B cell (primary cell): Measurements from ENCODE around the gene DAAM2. TPM values are rescaled to one million over a fixed set of nuclear protein-coding genes. Genes with fewer than 3 reads are reported as not detected.

Source experiments
- ATAC-seq: fragments of 200-7000 bp; cut with Tn5 transposase; one replicate; pipeline ENCODE4 v1.10.0; 2021; ENCODE audit warnings: low read depth, mild to moderate bottlenecking, moderate number of reproducible peaks, moderate library complexity
- CTCF ChIA-PET: fragments of 350-600 bp; sonication (Branson Sonifier 250); formaldehyde crosslinking; loops from one replicate; lab custom pipeline; 2021; ENCODE audit warnings: antibody characterized with exemption, inconsistent platforms; lab: Charles Lee
- POLR2A ChIA-PET: fragments of 350-600 bp; sonication (Branson Sonifier 250); formaldehyde crosslinking; loops from one replicate; lab custom pipeline; 2021; ENCODE audit warnings: antibody characterized with exemption; lab: Charles Lee
- DNase-seq: peaks from one replicate; pipeline ENCODE4 v3.0.0; 2013
- H2AFZ ChIP-seq: 2 replicates; pipeline ENCODE4 v1.6.1; 2012; ENCODE audit warnings: mild to moderate bottlenecking, low read depth, low read length; ENCODE audit not compliant: insufficient read depth, poor library complexity, severe bottlenecking
- H3K27ac ChIP-seq, 2 donors: 1 replicate in 1 of 2; 2 replicates in 1 of 2; pipeline ENCODE4 v1.5.1; 2012 to 2013; ENCODE audit warnings: low read length in 2 of 2, mild to moderate bottlenecking in 2 of 2, moderate library complexity in 1 of 2
- H3K27me3 ChIP-seq, 4 experiments: fragments of 200-600 bp in 1 of 4; sonication (generic) in 1 of 4; replicated peaks in 1 of 4; 1 replicate in 2 of 4; 2 replicates in 2 of 4; pipeline versions ENCODE4 v1.6.1 to v1.7.0; 2013 to 2016; ENCODE audit warnings: low read length in 3 of 4, mild to moderate bottlenecking in 2 of 4, mixed read lengths in 1 of 4, moderate library complexity in 1 of 4; ENCODE audit not compliant: insufficient read depth in 4 of 4, control insufficient read depth in 3 of 4; ENCODE audit errors: control extremely low read depth in 1 of 4
- H3K36me3 ChIP-seq, 2 experiments: replicated peaks in 1 of 2; 1 replicate in 1 of 2; 2 replicates in 1 of 2; pipeline versions ENCODE4 v1.6.1 to v1.7.1; 2013; ENCODE audit warnings: low read length in 1 of 2; ENCODE audit not compliant: insufficient read depth in 2 of 2, control insufficient read depth in 1 of 2; ENCODE audit errors: control extremely low read depth in 1 of 2, extremely low read depth in 1 of 2
- H3K4me1 ChIP-seq, 2 donors: fragments of 200-600 bp in 1 of 2; sonication (generic) in 1 of 2; 1 replicate in 1 of 2; 2 replicates in 1 of 2; pipeline versions ENCODE4 v1.5.1 to v1.6.1; 2013 to 2017; ENCODE audit warnings: low read length in 2 of 2; ENCODE audit not compliant: control insufficient read depth in 2 of 2, insufficient read depth in 2 of 2
- H3K4me2 ChIP-seq: replicated peaks from 2 replicates; pipeline ENCODE3; 2012; ENCODE audit warnings: mild to moderate bottlenecking, low read depth, low read length; ENCODE audit not compliant: poor library complexity, severe bottlenecking
- H3K4me3 ChIP-seq, 5 experiments: fragments of 200-600 bp in 1 of 5; sonication (generic) in 1 of 5; 1 replicate in 3 of 5; 2 replicates in 2 of 5; pipeline versions ENCODE4 v1.5.1 to v1.7.0; 2011 to 2016; ENCODE audit warnings: low read length in 4 of 5, mild to moderate bottlenecking in 4 of 5, low read depth in 2 of 5, control low read depth in 1 of 5, moderate library complexity in 1 of 5; ENCODE audit not compliant: insufficient read depth in 1 of 5; ENCODE audit errors: control extremely low read depth in 1 of 5, extremely low read depth in 1 of 5
- H3K79me2 ChIP-seq: fragments of 200-600 bp; sonication (generic); one replicate; pipeline ENCODE4 v1.6.0; 2016; ENCODE audit warnings: low read length; ENCODE audit not compliant: control insufficient read depth, insufficient read depth
- H3K9ac ChIP-seq: fragments of 200-600 bp; sonication (generic); 2 replicates; pipeline ENCODE4 v1.6.1; 2017; ENCODE audit warnings: mild to moderate bottlenecking, low read length, moderate library complexity
- H3K9me3 ChIP-seq, 3 donors: one replicate each; pipeline versions ENCODE4 v1.6.1 to v1.7.1; 2013; ENCODE audit warnings: low read length in 2 of 3; ENCODE audit not compliant: control insufficient read depth in 2 of 3, insufficient read depth in 1 of 3; ENCODE audit errors: control extremely low read depth in 1 of 3
- H4K20me1 ChIP-seq: 2 replicates; pipeline ENCODE4 v1.6.0; 2012; ENCODE audit warnings: mild to moderate bottlenecking, low read length; ENCODE audit not compliant: insufficient read depth, control insufficient read depth, poor library complexity, severe bottlenecking
- H3K27ac Mint-ChIP-seq: one replicate; pipeline ENCODE4 v1.8.0; 2021; ENCODE audit warnings: mixed read lengths
- H3K27me3 Mint-ChIP-seq: one replicate; pipeline ENCODE4 v1.8.0; 2021; ENCODE audit warnings: mixed read lengths
- H3K4me1 Mint-ChIP-seq: one replicate; pipeline ENCODE4 v1.8.0; 2021; ENCODE audit warnings: mixed read lengths
- H3K4me3 Mint-ChIP-seq: one replicate; pipeline ENCODE4 v1.8.0; 2021; ENCODE audit warnings: mixed read lengths
- H3K9me3 Mint-ChIP-seq: one replicate; pipeline ENCODE4 v1.8.0; 2022; ENCODE audit warnings: mixed read lengths; ENCODE audit not compliant: insufficient read depth
- EZH2 ChIP-seq: IDR thresholded peaks from 2 replicates; pipeline ENCODE4 v1.6.1; 2012; ENCODE audit warnings: borderline replicate concordance, low read depth, mild to moderate bottlenecking, moderate library complexity, low read length; ENCODE audit not compliant: insufficient read depth, poor library complexity, severe bottlenecking
- WGBS: methylation state at CpG from one replicate; pipeline ENCODE4 v1.1.5; 2013; ENCODE audit warnings: missing lambda C conversion rate; ENCODE audit not compliant: insufficient coverage; 5-methylcytosine and 5-hydroxymethylcytosine counted together
- intact Hi-C: fragments of 100-400 bp; cut with micrococcal nuclease; formaldehyde crosslinking; loops from one replicate; pipeline ENCODE4 v1.10.0; 2022
- polyA plus RNA-seq: library from polyadenylated mRNA; depleted of rRNA; stranded (reverse); fragments of >200 nt; gene quantifications from 2 replicates; pipeline ENCODE4 v1.2.3, GENCODE V29; 2012
- total RNA-seq, 2 donors: library from RNA; stranded (reverse); fragments of 120-200 nt in 1 of 2; gene quantifications; 1 replicate in 1 of 2; 2 replicates in 1 of 2; pipeline versions ENCODE4 v1.2.3 to v1.2.4, GENCODE V29; 2013 to 2022
- TF ChIP-seq, protein P1 (sequence below): fragments of 200-600 bp; IDR thresholded peaks from one replicate; pipeline ENCODE4 v1.8.0; 2022; ENCODE audit warnings: antibody characterized with exemption, mild to moderate bottlenecking

DAAM2 gene
- total and polyA plus RNA-seq, 2 donors (not counting 1 experiment from before 2014, with no cell fraction given) = not detected

DNA sequence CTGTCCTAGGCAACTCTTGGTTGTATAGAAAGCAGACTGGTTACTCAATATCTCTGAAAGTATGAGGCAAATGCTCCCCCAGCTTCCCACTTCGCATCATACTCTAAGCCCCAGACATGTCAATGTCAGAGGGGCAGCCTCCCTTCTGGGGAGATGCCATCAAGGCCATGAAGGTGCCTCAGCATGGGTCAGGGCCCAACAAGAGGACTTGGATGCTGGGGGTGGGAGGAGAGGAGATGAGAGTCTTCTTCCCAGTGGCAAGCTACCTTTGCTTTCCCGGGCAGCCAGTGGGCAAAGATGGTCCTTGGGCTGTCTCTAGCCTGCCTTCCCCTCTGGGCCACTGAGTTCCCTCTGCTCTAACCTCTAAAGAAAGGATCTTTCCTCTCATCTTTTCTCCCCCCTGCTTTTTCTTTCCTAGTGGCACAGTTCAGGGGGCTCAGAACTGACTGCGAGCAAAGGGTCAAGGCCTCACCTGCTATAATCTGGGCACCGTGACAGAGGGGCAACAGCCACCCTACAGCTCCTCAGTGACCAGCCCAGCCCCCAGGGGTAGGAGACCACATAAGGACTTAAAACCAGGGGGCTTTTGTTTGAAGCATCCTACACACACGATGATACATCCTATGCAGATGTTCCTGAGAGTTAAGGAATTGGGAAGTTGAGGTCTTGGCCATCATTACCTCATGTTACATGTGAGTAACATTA, 115.8 kb downstream of the DAAM2 start:
- no peak overlapping the region for H3K4me2 ChIP-seq
- ChIA-PET CTCF (no interaction called here), POLR2A (no interaction called here)
- no peaks in the 10 kb centered on the region for H3K4me1 Mint-ChIP-seq
- intact Hi-C loops = no loop called here
- H3K27me3 ChIP-seq = no peaks in the 10 kb centered on the region
- no peak overlapping the region for H3K27ac ChIP-seq
- H3K36me3 ChIP-seq = no peaks in the 10 kb centered on the region
- no peak overlapping the region for H3K9ac ChIP-seq
- ATAC-seq = no peak
- WGBS = 100% methylated on average over 2 of the region's 5 CpGs
- no peak for DNase-seq
- H3K4me3 Mint-ChIP-seq = no peak overlapping the region
- no peaks in the 10 kb centered on the region for H4K20me1 ChIP-seq
- H3K27me3 Mint-ChIP-seq = no peaks in the 10 kb centered on the region
- no peak overlapping the region for H3K4me3 ChIP-seq
- no peaks in the 10 kb centered on the region for H3K4me1 ChIP-seq
- no peak overlapping the region for H3K27ac Mint-ChIP-seq
- TF ChIP-seq, protein P1, sequence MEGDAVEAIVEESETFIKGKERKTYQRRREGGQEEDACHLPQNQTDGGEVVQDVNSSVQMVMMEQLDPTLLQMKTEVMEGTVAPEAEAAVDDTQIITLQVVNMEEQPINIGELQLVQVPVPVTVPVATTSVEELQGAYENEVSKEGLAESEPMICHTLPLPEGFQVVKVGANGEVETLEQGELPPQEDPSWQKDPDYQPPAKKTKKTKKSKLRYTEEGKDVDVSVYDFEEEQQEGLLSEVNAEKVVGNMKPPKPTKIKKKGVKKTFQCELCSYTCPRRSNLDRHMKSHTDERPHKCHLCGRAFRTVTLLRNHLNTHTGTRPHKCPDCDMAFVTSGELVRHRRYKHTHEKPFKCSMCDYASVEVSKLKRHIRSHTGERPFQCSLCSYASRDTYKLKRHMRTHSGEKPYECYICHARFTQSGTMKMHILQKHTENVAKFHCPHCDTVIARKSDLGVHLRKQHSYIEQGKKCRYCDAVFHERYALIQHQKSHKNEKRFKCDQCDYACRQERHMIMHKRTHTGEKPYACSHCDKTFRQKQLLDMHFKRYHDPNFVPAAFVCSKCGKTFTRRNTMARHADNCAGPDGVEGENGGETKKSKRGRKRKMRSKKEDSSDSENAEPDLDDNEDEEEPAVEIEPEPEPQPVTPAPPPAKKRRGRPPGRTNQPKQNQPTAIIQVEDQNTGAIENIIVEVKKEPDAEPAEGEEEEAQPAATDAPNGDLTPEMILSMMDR = no peak
- TF ChIP-seq EZH2 = no peak
- no peaks in the 10 kb centered on the region for H3K79me2 ChIP-seq
- no peak overlapping the region for H2AFZ ChIP-seq
- no peaks in the 10 kb centered on the region for H3K9me3 Mint-ChIP-seq
- no peaks in the 10 kb centered on the region for H3K9me3 ChIP-seq

DNA sequence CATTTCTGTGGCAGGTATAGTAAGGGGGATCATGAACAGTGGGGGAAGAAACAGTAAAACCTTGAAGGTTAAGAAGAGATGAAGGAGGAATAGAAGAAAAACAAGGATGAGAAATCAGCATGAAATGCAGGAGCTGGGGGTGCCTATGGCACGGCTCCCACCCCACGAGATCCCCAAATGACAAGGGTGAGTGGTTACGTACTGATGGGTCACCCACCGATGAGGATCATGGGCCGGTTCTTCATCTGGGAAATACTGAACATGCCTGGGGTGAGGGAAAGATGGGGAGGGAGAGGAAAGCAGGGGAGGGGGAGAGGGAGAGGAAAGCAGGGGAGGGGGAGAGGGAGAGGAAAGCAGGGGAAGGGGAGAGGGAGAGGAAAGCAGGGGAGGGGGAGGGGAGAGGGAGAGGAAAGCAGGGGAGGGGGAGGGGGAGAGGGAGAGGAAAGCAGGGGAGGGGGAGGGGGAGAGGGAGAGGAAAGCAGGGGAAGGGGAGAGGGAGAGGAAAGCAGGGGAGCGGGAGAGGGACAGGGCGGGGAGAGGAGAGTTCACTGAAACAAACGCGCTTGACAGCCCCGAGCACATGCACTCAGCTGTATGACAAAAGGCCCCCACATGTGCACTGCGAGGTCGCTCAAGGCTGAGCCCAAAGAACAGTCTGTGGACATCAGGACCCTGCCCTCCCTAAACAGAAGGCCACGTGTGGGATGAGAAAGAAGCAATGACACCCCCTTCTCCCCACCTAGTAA, 116.8 kb downstream of the DAAM2 start:
- ATAC-seq (no peak), DNase-seq (no peak)
- Mint-ChIP-seq H3K4me1 (no peaks in the 10 kb centered on the region), H3K27me3 (no peaks in the 10 kb centered on the region), H3K9me3 (no peaks in the 10 kb centered on the region), H3K27ac (no peak overlapping the region), H3K4me3 (no peak overlapping the region)
- Histone ChIP-seq H3K79me2 (no peaks in the 10 kb centered on the region), H3K36me3 (no peaks in the 10 kb centered on the region), H3K27ac (no peak overlapping the region), H3K9ac (no peak overlapping the region), H3K27me3 (no peaks in the 10 kb centered on the region), H3K9me3 (no peaks in the 10 kb centered on the region), H3K4me3 (no peak overlapping the region), H4K20me1 (no peaks in the 10 kb centered on the region), H2AFZ (no peak overlapping the region), H3K4me2 (no peak overlapping the region), H3K4me1 (no peaks in the 10 kb centered on the region)
- 93% methylated on average over 13 of the region's 13 CpGs for WGBS
- CTCF ChIA-PET = no interaction called here
- TF ChIP-seq, protein P1 = no peak
- TF ChIP-seq EZH2 = no peak
- intact Hi-C loops = no loop called here
- POLR2A ChIA-PET = no interaction called here
